ENCODE measurements around the gene NR0B1. TPM values are rescaled to one million over a fixed set of nuclear protein-coding genes. Genes with fewer than 3 reads are reported as not detected.
A peak's percentile ranks its signal among the peaks of the same experiment; 100 is the strongest.

Gene NR0B1
- total RNA-seq = 1.8 and 4.6 TPM in 2 replicates
- polyA plus RNA-seq = 0.16 TPM in 1 of 2 replicates, not detected in the other
- 0.12 and 0.14 TPM in 2 replicates for polyA plus RNA-seq (2012)
- polyA minus RNA-seq (ENCODE audit: low replicate concordance) = not detected in 2 replicates

GRCh38 chrX:30309139-30309571, at the start of gene NR0B1:
TSS of gene NR0B1 (minus strand) at chrX:30309390. CDS start at chrX:30309363, 27 bp downstream.
- H3K36me3 ChIP-seq (ENCODE audit: control insufficient read depth, insufficient read depth, low read length) = no peaks in the 10 kb centered on the region
- H3K4me1 ChIP-seq (ENCODE audit: control insufficient read depth, extremely low read depth, insufficient read depth, low read length) = no peaks in the 10 kb centered on the region
- no peaks in the 10 kb centered on the region for H3K79me2 ChIP-seq (ENCODE audit: control insufficient read depth, insufficient read depth, low read length)
- H3K27ac ChIP-seq (ENCODE audit: insufficient read depth, low read length) = no peak within 1 kb of the TSS
- H3K4me3 ChIP-seq (replicated peaks in 1 of 4; ENCODE audit: control extremely low read depth in 1 of 4, insufficient read depth in 1 of 4, low read depth in 3 of 4, low read length in 4 of 4) = peak within 1 kb of the TSS in 2 of 4 experiments; percentile 21 to 34
- DNase-seq (ENCODE audit: low read depth in 2 of 2) = peak in 1 of 2 donors; percentile 8
- TF ChIP-seq EZH2 (IDR thresholded peaks at IDR 0.05; ENCODE audit: low read length, missing control alignments) = no peak
- H4K20me1 ChIP-seq (ENCODE audit: control insufficient read depth, extremely low read depth, insufficient read depth, low read length) = no peaks in the 10 kb centered on the region
- H3K4me2 ChIP-seq (ENCODE audit: extremely low read depth, insufficient read depth, low read length) = peak within 1 kb of the TSS; percentile 35
- H3K9me3 ChIP-seq (ENCODE audit: control insufficient read depth, insufficient read depth, low read depth, low read length) = no peaks in the 10 kb centered on the region
- H3K27me3 ChIP-seq (ENCODE audit: control insufficient read depth, insufficient read depth, low read length) = peaks cover 8% of the 10 kb centered on the region
- H2AFZ ChIP-seq (ENCODE audit: low read length) = no peak within 1 kb of the TSS
- no peak within 1 kb of the TSS for H3K9ac ChIP-seq (ENCODE audit: insufficient read depth, low read length)

GRCh38 chrX:30349946-30350345, 40.8 kb upstream of the NR0B1 start:
- H3K79me2 ChIP-seq (ENCODE audit: control insufficient read depth, insufficient read depth, low read length) = no peaks in the 10 kb centered on the region

GRCh38 chrX:30343206-30343605, 34.0 kb upstream of the NR0B1 start:
- H3K79me2 ChIP-seq (ENCODE audit: control insufficient read depth, insufficient read depth, low read length) = no peaks in the 10 kb centered on the region
- H3K9ac ChIP-seq (ENCODE audit: insufficient read depth, low read length) = no peak overlapping the region
- no peaks in the 10 kb centered on the region for H4K20me1 ChIP-seq (ENCODE audit: control insufficient read depth, extremely low read depth, insufficient read depth, low read length)
- TF ChIP-seq EZH2 (IDR thresholded peaks at IDR 0.05; ENCODE audit: low read length, missing control alignments) (no peak), CTCF (conservative IDR thresholded peaks at IDR 0.05 in 1 of 2, IDR thresholded peaks at IDR 0.05 in 1 of 2; ENCODE audit: low read depth in 1 of 2, low read length in 2 of 2) (no peak)
- H3K27me3 ChIP-seq (ENCODE audit: control insufficient read depth, insufficient read depth, low read length) = no peaks in the 10 kb centered on the region
- no peak overlapping the region for H3K27ac ChIP-seq (ENCODE audit: insufficient read depth, low read length)
- no peak overlapping the region for H2AFZ ChIP-seq (ENCODE audit: low read length)
- no peaks in the 10 kb centered on the region for H3K4me1 ChIP-seq (ENCODE audit: control insufficient read depth, extremely low read depth, insufficient read depth, low read length)
- no peak overlapping the region for H3K4me3 ChIP-seq (replicated peaks in 1 of 4; ENCODE audit: control extremely low read depth in 1 of 4, insufficient read depth in 1 of 4, low read depth in 3 of 4, low read length in 4 of 4)
- no peaks in the 10 kb centered on the region for H3K36me3 ChIP-seq (ENCODE audit: control insufficient read depth, insufficient read depth, low read length)
- no peak for DNase-seq (ENCODE audit: low read depth in 2 of 2)
- no peak overlapping the region for H3K4me2 ChIP-seq (ENCODE audit: extremely low read depth, insufficient read depth, low read length)
- no peaks in the 10 kb centered on the region for H3K9me3 ChIP-seq (ENCODE audit: control insufficient read depth, insufficient read depth, low read depth, low read length)

More at GRCh38 chrX:30349946-30350345, 40.8 kb upstream of the NR0B1 start:
- no peak for TF ChIP-seq EZH2 (IDR thresholded peaks at IDR 0.05; ENCODE audit: low read length, missing control alignments)
- TF ChIP-seq CTCF (conservative IDR thresholded peaks at IDR 0.05 in 1 of 2, IDR thresholded peaks at IDR 0.05 in 1 of 2; ENCODE audit: low read depth in 1 of 2, low read length in 2 of 2) = no peak
- H3K4me1 ChIP-seq (ENCODE audit: control insufficient read depth, extremely low read depth, insufficient read depth, low read length) = no peaks in the 10 kb centered on the region
- no peaks in the 10 kb centered on the region for H3K9me3 ChIP-seq (ENCODE audit: control insufficient read depth, insufficient read depth, low read depth, low read length)
- H3K27ac ChIP-seq (ENCODE audit: insufficient read depth, low read length) = no peak overlapping the region
- DNase-seq (ENCODE audit: low read depth in 2 of 2) = no peak
- no peaks in the 10 kb centered on the region for H3K27me3 ChIP-seq (ENCODE audit: control insufficient read depth, insufficient read depth, low read length)
- H4K20me1 ChIP-seq (ENCODE audit: control insufficient read depth, extremely low read depth, insufficient read depth, low read length) = no peaks in the 10 kb centered on the region
- H3K36me3 ChIP-seq (ENCODE audit: control insufficient read depth, insufficient read depth, low read length) = no peaks in the 10 kb centered on the region
- H3K4me3 ChIP-seq (replicated peaks in 1 of 4; ENCODE audit: control extremely low read depth in 1 of 4, insufficient read depth in 1 of 4, low read depth in 3 of 4, low read length in 4 of 4) = no peak overlapping the region
- no peak overlapping the region for H3K9ac ChIP-seq (ENCODE audit: insufficient read depth, low read length)
- H2AFZ ChIP-seq (ENCODE audit: low read length) = no peak overlapping the region
- no peak overlapping the region for H3K4me2 ChIP-seq (ENCODE audit: extremely low read depth, insufficient read depth, low read length)

Data from fibroblast of lung (primary cell).